GM19467 (cell line): ENCODE results near the gene CEP95.

Experiments
- ATAC-seq: cut with Tn5 transposase; IDR thresholded peaks from one replicate; pipeline ENCODE4 v1.9.1; 2021; ENCODE audit warnings: mild to moderate bottlenecking, moderate library complexity; ENCODE audit not compliant: unreplicated experiment

The CEP95 gene

GRCh38 chr17:64515829-64516228, 9.1 kb downstream of the CEP95 start:
- ATAC-seq: no peak

GRCh38 chr17:64519601-64520000, 12.8 kb downstream of the CEP95 start:
- ATAC-seq: no peak

GRCh38 chr17:64520359-64520758, 13.6 kb downstream of the CEP95 start:
- no peak for ATAC-seq

- ATAC-seq: no peak
Observed at GRCh38 chr17:64527914-64528313, 21.1 kb downstream of the CEP95 start.

GRCh38 chr17:64529221-64529620, 22.4 kb downstream of the CEP95 start:
- ATAC-seq: no peak

DNA sequence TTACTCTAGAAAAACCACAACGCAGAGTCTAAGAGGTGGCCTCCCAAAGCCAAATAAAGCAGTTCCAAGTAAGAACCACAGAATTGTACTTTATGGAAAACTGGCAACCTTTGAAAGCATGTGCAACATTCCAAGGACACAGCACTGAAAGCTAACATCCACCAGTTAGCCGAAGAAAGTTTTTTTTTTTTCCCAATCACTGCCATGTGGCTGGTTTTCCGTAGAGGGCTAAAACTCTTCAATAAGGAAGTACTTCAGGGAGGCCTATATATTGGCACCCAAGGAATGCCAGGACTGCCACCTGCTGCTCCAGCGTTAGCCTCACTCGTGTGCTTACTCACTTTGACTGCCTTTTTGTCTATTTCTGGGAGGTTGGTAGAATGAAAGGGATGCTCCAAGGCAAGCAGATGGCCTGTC, 25.2 kb downstream of the CEP95 start:
- no peak for ATAC-seq

- no peak for ATAC-seq
Observed at GRCh38 chr17:64532409-64532808, 25.6 kb downstream of the CEP95 start.

DNA sequence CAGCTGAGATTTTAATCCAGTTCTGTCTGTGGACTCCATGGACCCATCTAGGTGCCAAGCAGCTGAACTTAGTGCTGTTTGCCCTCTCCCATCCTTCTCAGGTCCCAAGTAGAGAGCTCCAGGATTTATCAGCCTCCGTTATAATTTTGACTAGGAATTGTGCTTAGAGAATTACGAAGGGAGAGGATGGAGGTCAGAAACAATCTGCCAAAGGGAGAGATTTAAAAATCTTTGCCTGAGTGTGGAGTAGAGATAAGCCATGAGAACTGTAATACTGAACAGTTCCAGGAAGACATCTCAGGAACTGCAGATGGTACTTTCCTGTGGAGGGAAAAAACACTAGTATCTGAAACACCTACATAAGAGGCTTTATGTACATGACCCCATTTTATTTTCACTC, 27.0 kb downstream of the CEP95 start:
- no peak for ATAC-seq

DNA sequence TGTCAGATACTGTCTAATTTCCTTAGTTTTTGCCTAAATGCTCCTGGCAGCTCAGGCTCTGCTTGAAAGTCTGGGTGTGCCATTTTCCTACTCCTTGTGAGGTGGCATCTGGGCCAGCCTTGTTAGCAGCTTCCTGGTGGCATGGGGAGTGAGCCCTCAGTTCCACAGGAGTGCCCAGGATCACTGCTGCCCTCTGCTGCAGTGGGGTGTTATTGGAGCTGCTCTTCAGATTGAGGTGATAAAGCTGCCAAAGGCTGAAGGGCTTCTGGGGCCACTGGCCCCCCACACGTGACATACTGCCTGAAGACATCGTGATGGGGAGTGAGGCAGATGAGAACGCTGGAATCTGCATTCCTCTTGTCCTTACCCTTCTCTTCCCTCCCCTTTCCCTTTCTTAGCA, 27.4 kb downstream of the CEP95 start:
- ATAC-seq: no peak

- ATAC-seq: no peak
Observed at GRCh38 chr17:64535357-64535756, 28.6 kb downstream of the CEP95 start.

GRCh38 chr17:64536913-64537312, 30.1 kb downstream of the CEP95 start:
- ATAC-seq: no peak

DNA sequence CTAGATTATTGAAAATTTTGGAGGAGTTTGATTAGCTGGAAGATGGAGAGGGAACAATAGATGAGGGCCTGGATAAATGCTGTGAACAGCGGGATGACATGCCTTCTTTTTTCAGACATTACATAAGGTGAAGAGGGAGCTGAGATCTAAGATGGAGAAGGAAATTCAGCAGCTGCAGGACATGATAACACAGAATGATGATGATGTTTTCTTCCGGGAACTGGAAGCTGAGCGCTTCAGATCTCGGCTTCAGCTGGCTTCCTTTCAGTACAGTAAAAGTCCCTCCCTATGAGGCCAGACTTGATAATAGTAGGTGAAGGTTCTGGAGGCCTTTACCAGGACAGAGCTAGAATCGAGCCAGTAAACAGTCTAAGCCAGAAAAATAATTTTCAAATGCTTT, 30.7 kb downstream of the CEP95 start:
- no peak for ATAC-seq

- no peak for ATAC-seq
Observed at GRCh38 chr17:64538508-64539130, 31.8 kb downstream of the CEP95 start.

GRCh38 chr17:64540118-64540776, 33.5 kb downstream of the CEP95 start:
- ATAC-seq: no peak

DNA sequence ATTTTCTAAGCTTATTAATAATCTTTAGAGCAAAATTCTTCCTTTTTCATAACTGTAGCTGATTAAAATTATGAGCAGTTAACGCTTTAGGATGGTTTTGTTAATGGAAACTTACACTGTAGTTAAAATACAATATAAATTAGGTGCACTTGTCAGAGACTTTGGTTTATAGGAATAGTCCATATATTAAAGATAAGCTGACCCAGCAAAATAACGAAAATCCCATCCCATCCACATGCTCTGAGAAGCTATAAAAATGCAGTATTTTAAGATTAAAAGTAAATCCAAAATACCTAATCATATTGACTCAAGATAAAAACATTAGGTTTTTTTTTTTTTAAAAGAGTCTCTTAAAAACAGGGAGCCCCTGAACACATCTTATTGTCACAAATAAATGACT, 38.0 kb downstream of the CEP95 start:
- ATAC-seq: no peak

DNA sequence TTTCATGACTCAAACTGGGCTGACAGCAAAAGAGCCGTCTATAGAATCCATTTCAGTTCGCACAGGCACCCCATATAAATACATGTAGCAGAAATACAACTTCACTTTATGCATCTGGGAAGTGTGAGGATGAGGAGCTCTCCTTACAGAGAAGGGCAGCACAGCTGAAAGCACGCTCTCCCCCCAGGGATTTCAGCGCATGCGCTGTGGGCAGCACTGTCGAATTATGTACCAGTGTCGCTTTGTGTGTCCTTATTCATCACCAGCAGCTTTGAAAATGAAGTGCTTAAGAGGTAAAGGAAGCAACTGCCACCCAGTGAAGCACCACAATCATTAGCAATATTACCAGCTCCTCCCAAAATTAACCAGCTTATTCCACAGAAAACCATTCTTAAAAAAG, 39.9 kb downstream of the CEP95 start:
- ATAC-seq: no peak

GRCh38 chr17:64547319-64547718, 40.5 kb downstream of the CEP95 start:
- no peak for ATAC-seq

- ATAC-seq: no peak
Observed at GRCh38 chr17:64551461-64551860, 44.7 kb downstream of the CEP95 start.

GRCh38 chr17:64554028-64554637, 47.4 kb downstream of the CEP95 start:
- no peak for ATAC-seq

GRCh38 chr17:64555281-64555680, 48.5 kb downstream of the CEP95 start:
- ATAC-seq: no peak

DNA sequence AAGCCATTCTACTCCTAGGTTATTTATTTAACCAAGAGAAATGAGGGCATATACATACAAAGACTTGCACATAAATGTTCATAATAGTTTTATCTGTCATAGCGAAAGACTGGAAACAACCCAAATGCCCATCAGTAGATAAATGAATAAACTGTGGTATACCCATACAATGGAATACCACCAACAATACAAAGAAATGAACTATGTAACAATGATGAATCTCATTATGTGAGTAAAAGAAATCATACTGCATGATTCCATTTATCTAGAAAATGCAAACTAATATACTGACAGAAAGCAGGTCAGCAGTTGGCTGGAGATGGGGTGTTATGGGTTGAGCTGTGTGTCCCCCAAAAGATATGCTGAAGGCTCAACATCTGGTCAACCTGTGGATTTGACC, 57.3 kb downstream of the CEP95 start:
- no peak for ATAC-seq

DNA sequence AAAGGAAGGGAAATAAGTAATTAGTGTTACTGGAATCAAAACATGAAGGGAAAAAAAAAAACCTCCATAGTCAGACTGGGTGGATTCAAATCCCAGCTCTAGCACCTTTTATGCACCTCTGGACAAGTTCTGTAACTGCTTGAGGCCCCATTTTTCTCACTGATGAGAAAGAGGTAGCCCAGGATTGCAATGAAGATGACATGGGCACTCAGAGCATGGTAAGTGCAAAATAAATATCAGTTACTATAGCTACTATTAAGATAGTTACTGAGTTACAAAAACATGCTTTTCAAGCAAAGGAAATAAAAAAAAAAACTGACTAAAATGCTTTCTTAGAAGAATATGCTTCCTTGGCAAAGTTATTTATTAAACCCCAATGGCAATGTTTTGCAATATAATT, 58.8 kb downstream of the CEP95 start:
- no peak for ATAC-seq
